Stimulated activated naive CD8-positive, alpha-beta T cell treated with anti-CD3 and anti-CD28 coated beads, Interleukin-15, amount 100 ng/mL, for 72 hours (primary cell): Measurements from ENCODE around the gene NOX5.

Experiments used
- ATAC-seq: fragments of 150-1000 bp; cut with Tn5 transposase; 2 replicates; pipeline ENCODE4 v1.10.0; 2021; ENCODE audit warnings: mild to moderate bottlenecking, moderate library complexity
- DNase-seq, 2 donors: peaks; one replicate each; pipeline ENCODE4 v3.0.0; 2021 to 2022
- H3K27ac Mint-ChIP-seq, 2 donors: one replicate each; pipeline ENCODE4 v1.8.0; 2022; ENCODE audit warnings: mild to moderate bottlenecking in 2 of 2, mixed read lengths in 2 of 2, moderate library complexity in 2 of 2
- H3K27me3 Mint-ChIP-seq: one replicate; pipeline ENCODE4 v1.8.0; 2022; ENCODE audit warnings: mixed read lengths
- H3K4me1 Mint-ChIP-seq: one replicate; pipeline ENCODE4 v1.8.0; 2022; ENCODE audit warnings: mild to moderate bottlenecking, mixed read lengths
- H3K4me3 Mint-ChIP-seq, 2 donors: one replicate each; pipeline ENCODE4 v1.8.0; 2022; ENCODE audit warnings: mild to moderate bottlenecking in 2 of 2, mixed read lengths in 2 of 2, moderate library complexity in 1 of 2
- H3K9me3 Mint-ChIP-seq, 2 donors: one replicate each; pipeline ENCODE4 v1.8.0; 2022; ENCODE audit warnings: mixed read lengths in 2 of 2

Gene NOX5

GRCh38 chr15:69027976-69028518 lies 13.6 kb downstream of the NOX5 start:
- ATAC-seq (no peak), DNase-seq (no peak)
- H3K27ac Mint-ChIP-seq = peak overlapping the region in 1 of 2 donors; percentile 71
- H3K4me1 Mint-ChIP-seq = no peaks in the 10 kb centered on the region
- peaks cover 14% of the 10 kb centered on the region for H3K27me3 Mint-ChIP-seq
- no peak overlapping the region for H3K4me3 Mint-ChIP-seq
- no peaks in the 10 kb centered on the region for H3K9me3 Mint-ChIP-seq

GRCh38 chr15:69031013-69032001 lies 16.8 kb downstream of the NOX5 start:
- Mint-ChIP-seq H3K4me3 (peak overlapping the region; percentile 64 to 67), H3K9me3 (no peaks in the 10 kb centered on the region), H3K27ac (peak overlapping the region in 1 of 2 donors; percentile 71), H3K4me1 (peaks cover 5% of the 10 kb centered on the region), H3K27me3 (peaks cover 26% of the 10 kb centered on the region)
- DNase-seq = peak; percentile 20 to 40
- peak; percentile 71 for ATAC-seq

GRCh38 chr15:69032031-69032430 lies 17.5 kb downstream of the NOX5 start:
- no peak for DNase-seq
- Mint-ChIP-seq H3K4me1 (peaks cover 5% of the 10 kb centered on the region), H3K4me3 (peak overlapping the region; percentile 64 to 67), H3K27ac (no peak overlapping the region), H3K27me3 (peaks cover 33% of the 10 kb centered on the region), H3K9me3 (no peaks in the 10 kb centered on the region)
- ATAC-seq = no peak

- Mint-ChIP-seq H3K27ac (no peak overlapping the region), H3K4me1 (peaks cover 5% of the 10 kb centered on the region), H3K27me3 (peaks cover 41% of the 10 kb centered on the region), H3K9me3 (no peaks in the 10 kb centered on the region), H3K4me3 (peak overlapping the region in 1 of 2 donors; percentile 21)
- DNase-seq (no peak), ATAC-seq (no peak)
Measured at GRCh38 chr15:69032703-69033373, 18.3 kb downstream of the NOX5 start.

DNA sequence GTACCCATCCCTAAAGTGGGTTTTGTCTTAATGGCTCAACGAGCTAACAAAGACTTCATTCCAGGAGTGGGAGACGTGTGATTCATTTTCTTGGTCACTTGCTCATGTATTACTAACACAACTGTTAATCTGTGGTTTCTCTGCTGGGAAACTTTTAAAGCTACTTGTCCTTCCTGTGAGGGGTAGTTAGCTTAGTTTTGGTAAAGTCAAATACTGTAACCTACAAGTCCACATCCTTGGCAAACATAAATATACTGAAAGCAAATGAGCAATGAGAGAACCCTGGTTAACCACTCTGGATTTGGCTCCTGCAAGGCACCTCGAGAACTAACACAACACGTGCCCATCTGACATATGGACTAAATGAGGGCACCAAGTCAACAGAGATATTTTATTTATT lies 19.9 kb downstream of the NOX5 start:
- peak in 1 of 2 donors; percentile 26 for DNase-seq
- no peak overlapping the region for H3K4me3 Mint-ChIP-seq

DNA sequence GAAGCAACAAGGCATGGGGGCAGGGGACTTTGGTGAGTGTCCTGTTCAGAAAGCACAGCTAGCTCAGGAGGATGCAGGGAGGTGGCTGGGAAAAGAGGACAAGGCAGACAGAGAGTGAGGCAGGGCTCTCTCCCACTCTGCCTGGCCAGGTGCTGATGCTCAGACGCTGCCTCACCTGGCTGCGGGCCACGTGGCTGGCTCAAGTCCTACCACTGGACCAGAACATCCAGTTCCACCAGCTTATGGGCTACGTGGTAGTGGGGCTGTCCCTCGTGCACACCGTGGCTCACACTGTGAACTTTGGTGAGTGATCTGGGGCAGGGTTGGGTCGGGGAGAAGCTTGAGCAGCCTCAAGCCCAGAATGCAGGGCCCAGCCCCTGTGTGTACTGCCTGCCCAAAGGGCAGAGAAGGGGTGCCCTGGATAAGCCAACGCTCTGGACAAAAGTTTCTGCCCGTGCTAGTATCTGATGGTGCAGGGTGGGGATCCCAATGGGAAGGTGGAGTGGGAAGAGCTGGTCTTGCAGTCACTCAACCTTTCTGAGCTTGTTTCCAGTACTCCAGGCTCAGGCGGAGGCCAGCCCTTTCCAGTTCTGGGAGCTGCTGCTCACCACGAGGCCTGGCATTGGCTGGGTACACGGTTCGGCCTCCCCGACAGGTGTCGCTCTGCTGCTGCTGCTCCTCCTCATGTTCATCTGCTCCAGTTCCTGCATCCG lies 20.9 kb downstream of the NOX5 start:
- ATAC-seq = peak; percentile 62
- H3K4me1 Mint-ChIP-seq = peaks cover 5% of the 10 kb centered on the region
- H3K27me3 Mint-ChIP-seq = peaks cover 42% of the 10 kb centered on the region
- H3K9me3 Mint-ChIP-seq = no peaks in the 10 kb centered on the region
- peak overlapping the region in 1 of 2 donors; percentile 63 for H3K27ac Mint-ChIP-seq
- H3K4me3 Mint-ChIP-seq = no peak overlapping the region
- peak in 1 of 2 donors; percentile 20 for DNase-seq

More for the DNA sequence above, 19.9 kb downstream of the NOX5 start:
- H3K9me3 Mint-ChIP-seq = no peaks in the 10 kb centered on the region
- peaks cover 42% of the 10 kb centered on the region for H3K27me3 Mint-ChIP-seq
- peak; percentile 85 for ATAC-seq
- no peak overlapping the region for H3K27ac Mint-ChIP-seq
- peaks cover 5% of the 10 kb centered on the region for H3K4me1 Mint-ChIP-seq

DNA sequence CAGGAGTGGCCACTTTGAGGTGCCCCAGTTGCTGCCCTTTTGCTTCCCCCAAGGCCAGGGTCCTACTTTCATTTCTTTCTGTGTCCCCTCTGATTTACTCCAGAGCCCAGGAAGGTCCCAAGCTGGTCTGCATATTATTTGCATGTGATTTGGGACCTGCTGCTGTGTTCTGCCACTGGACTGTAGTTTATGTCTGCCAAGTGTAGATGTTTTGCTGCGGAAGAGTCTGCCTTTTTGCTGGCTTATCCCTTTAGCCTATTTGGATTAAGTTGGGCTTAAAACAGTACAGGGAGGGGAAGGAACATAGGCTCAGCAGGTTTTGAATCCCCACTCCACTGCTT lies 21.4 kb downstream of the NOX5 start:
- Mint-ChIP-seq H3K27me3 (peaks cover 42% of the 10 kb centered on the region), H3K4me1 (peaks cover 5% of the 10 kb centered on the region), H3K9me3 (no peaks in the 10 kb centered on the region), H3K4me3 (no peak overlapping the region), H3K27ac (peak overlapping the region in 1 of 2 donors; percentile 63)
- ATAC-seq = no peak
- no peak for DNase-seq

DNA sequence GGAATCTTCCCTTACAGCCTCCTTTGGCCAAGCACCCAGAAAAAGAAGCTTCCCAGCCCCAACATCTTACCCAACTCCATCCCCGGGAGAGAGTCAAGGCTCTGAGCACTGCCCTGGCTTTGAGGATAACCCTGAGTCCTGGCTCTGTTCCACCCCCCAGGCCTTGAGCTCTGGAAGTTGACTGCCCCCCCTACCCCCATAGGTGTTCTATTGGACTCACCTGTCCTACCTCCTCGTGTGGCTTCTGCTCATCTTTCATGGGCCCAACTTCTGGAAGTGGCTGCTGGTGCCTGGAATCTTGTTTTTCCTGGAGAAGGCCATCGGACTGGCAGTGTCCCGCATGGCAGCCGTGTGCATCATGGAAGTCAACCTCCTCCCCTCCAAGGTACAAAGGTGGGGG lies 22.3 kb downstream of the NOX5 start:
- no peaks in the 10 kb centered on the region for H3K9me3 Mint-ChIP-seq
- peaks cover 40% of the 10 kb centered on the region for H3K27me3 Mint-ChIP-seq
- peaks cover 5% of the 10 kb centered on the region for H3K4me1 Mint-ChIP-seq
- ATAC-seq (no peak), DNase-seq (no peak)
- H3K27ac Mint-ChIP-seq = no peak overlapping the region
- H3K4me3 Mint-ChIP-seq = no peak overlapping the region

DNA sequence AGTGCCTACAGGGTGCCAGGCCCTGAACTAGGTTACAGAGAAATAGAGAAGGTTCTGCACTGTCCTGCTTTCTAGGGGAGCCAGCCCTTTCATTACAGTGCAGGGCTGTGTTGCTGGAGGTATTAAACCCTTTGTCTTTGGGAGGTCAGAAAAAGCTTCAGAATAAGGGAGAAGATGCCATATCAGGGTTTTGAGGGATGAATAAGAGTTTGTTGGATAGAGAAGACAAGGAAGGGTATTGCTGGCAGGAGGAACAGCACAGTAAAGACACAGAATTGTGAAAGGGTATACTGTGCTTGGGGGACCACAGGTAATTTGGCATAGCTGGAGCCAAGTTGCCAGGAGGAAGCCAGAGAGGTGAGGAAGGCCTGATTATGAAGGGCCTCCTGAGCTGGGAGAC lies 23.0 kb downstream of the NOX5 start:
- Mint-ChIP-seq H3K4me1 (peaks cover 5% of the 10 kb centered on the region), H3K9me3 (no peaks in the 10 kb centered on the region), H3K4me3 (no peak overlapping the region), H3K27me3 (peaks cover 34% of the 10 kb centered on the region), H3K27ac (peak overlapping the region in 1 of 2 donors; percentile 8)
- ATAC-seq = no peak
- DNase-seq = no peak

- ATAC-seq = no peak
- DNase-seq = no peak
- Mint-ChIP-seq H3K9me3 (no peaks in the 10 kb centered on the region), H3K4me3 (no peak overlapping the region), H3K27me3 (peaks cover 29% of the 10 kb centered on the region), H3K4me1 (peaks cover 5% of the 10 kb centered on the region), H3K27ac (no peak overlapping the region)
Measured at GRCh38 chr15:69037977-69038376, 23.5 kb downstream of the NOX5 start.

DNA sequence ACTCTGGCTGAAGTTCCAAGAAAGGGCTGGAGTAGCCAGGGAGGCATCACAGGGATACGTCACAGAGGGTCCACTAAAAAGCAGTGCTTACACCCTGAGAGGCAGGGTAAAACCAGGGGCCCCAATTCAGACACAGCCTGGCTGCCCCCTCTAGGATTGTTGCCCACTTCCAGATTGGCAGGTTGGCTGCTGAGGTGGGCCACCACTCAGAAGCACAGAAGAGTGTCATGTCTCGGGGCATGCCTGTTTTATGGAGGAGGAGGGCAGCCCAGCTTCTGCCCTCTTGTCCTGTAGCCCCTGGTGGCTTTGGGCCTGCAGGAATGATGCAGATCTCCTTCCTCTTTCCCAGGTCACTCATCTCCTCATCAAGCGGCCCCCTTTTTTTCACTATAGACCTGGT lies 24.0 kb downstream of the NOX5 start:
- no peak for DNase-seq
- Mint-ChIP-seq H3K4me1 (peaks cover 5% of the 10 kb centered on the region), H3K27me3 (peaks cover 28% of the 10 kb centered on the region), H3K9me3 (no peaks in the 10 kb centered on the region), H3K4me3 (no peak overlapping the region), H3K27ac (no peak overlapping the region)
- no peak for ATAC-seq

- ATAC-seq = no peak
- Mint-ChIP-seq H3K27ac (no peak overlapping the region), H3K4me1 (no peaks in the 10 kb centered on the region), H3K4me3 (no peak overlapping the region), H3K27me3 (peaks cover 28% of the 10 kb centered on the region), H3K9me3 (no peaks in the 10 kb centered on the region)
- DNase-seq = no peak
Measured at GRCh38 chr15:69039516-69040225, 25.2 kb downstream of the NOX5 start.

DNA sequence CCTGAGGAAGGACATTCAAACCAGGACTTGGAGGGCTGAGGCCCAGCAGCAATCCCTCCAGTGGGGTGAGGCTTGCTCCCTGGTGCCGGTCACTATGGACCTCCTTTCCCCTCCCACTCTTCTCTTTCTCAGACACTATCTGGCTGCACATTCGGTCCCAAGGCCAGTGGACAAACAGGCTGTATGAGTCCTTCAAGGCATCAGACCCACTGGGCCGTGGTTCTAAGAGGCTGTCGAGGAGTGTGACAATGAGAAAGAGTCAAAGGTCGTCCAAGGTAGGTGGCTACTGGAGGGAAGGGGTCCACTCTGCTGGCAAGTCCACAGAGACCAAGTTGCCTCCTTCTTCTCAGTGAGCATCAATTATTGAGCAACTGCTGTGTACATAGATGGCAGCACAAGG lies 28.0 kb downstream of the NOX5 start:
- H3K27ac Mint-ChIP-seq = no peak overlapping the region
- no peak overlapping the region for H3K4me3 Mint-ChIP-seq
- no peaks in the 10 kb centered on the region for H3K9me3 Mint-ChIP-seq
- no peak for DNase-seq
- H3K4me1 Mint-ChIP-seq = no peaks in the 10 kb centered on the region
- no peak for ATAC-seq
- peaks cover 4% of the 10 kb centered on the region for H3K27me3 Mint-ChIP-seq

- no peaks in the 10 kb centered on the region for H3K27me3 Mint-ChIP-seq
- no peak for DNase-seq
- H3K4me1 Mint-ChIP-seq = no peaks in the 10 kb centered on the region
Measured at GRCh38 chr15:69045802-69046201, 31.3 kb downstream of the NOX5 start.

DNA sequence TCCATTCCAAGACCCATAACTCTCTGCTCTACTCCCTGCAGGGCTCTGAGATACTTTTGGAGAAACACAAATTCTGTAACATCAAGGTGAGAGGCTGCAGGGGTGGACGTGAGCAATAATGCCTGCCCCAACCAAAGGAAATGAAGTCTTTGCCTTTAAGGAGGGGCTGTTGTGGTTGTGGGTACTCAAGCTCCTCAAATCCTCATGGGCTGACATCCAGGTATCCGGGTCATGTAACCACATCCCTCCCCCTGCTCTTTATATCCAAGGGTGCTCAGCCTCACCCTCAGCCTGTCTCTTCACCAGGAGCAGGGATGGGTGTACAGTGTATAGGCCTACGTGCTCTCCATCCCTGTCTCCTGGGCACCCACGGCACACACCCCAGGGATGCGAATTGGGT lies 32.3 kb downstream of the NOX5 start:
- no peak for ATAC-seq
- no peak for DNase-seq
- Mint-ChIP-seq H3K9me3 (no peaks in the 10 kb centered on the region), H3K4me3 (no peak overlapping the region), H3K4me1 (no peaks in the 10 kb centered on the region), H3K27ac (no peak overlapping the region), H3K27me3 (no peaks in the 10 kb centered on the region)

More at GRCh38 chr15:69045802-69046201, 31.3 kb downstream of the NOX5 start:
- ATAC-seq = no peak
- no peak overlapping the region for H3K4me3 Mint-ChIP-seq
- no peaks in the 10 kb centered on the region for H3K9me3 Mint-ChIP-seq
- no peak overlapping the region for H3K27ac Mint-ChIP-seq
